Tongue (tissue), 2 donors: ENCODE data around the gene DGKD. TPM values are rescaled to one million over a fixed set of nuclear protein-coding genes. Genes with fewer than 3 reads are reported as not detected.

Experiments used
- DNase-seq: peaks from one replicate; pipeline ENCODE4 v3.0.0-alpha.2; 2015
- total RNA-seq: library from RNA; depleted of rRNA; stranded (reverse); fragments of >200 nt; gene quantifications from one replicate; pipeline ENCODE4 v1.2.3, GENCODE V29; 2014

Gene DGKD
- total RNA-seq, 1 donor from 2014 or later, result 51.7 TPM

GRCh38 chr2:233476651-233477547 lies 122.6 kb downstream of the DGKD start:
- DNase-seq, result no peak

DNA sequence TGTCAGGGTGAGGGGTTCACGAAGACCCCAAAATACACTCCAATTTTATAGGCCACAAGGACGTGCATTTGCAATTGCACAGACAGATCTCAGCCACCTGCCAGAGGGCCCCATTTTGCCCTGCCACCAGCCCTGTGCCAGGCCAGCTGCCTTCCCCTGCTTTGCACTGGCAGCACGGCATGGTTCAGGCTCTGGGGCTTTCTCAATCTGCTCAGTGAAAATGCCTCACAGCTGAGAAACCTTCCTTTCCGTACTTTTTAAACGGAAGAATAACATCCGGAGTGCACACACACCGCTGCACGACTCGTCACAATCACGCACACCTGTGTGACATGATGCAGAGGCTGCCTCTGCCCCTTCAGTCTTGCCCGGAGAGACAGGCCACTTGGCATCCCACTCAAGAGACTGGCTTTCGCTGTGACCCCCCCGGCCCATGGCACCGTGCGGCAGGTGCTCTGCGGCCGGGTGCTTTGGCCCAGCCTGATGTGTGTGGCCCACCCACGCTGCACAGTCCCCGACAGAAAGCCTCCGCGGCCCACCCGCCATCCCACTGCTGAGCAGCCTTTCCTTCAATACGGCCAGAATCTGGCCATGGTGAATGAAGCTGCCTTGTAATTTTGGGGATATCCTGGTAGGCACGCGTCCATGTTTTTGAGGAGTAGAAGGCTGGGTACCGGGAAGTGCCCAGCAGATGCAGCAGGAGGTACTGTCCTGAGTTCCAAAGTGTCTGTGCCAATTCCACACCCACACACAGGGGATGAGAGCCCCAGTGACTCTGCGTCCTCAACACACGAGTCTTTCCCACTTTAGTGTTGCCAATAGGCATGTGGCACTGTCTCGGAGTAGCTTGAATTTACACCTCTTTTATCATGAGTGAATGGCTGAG lies 123.5 kb downstream of the DGKD start:
- DNase-seq, result peak; percentile 45

DNA sequence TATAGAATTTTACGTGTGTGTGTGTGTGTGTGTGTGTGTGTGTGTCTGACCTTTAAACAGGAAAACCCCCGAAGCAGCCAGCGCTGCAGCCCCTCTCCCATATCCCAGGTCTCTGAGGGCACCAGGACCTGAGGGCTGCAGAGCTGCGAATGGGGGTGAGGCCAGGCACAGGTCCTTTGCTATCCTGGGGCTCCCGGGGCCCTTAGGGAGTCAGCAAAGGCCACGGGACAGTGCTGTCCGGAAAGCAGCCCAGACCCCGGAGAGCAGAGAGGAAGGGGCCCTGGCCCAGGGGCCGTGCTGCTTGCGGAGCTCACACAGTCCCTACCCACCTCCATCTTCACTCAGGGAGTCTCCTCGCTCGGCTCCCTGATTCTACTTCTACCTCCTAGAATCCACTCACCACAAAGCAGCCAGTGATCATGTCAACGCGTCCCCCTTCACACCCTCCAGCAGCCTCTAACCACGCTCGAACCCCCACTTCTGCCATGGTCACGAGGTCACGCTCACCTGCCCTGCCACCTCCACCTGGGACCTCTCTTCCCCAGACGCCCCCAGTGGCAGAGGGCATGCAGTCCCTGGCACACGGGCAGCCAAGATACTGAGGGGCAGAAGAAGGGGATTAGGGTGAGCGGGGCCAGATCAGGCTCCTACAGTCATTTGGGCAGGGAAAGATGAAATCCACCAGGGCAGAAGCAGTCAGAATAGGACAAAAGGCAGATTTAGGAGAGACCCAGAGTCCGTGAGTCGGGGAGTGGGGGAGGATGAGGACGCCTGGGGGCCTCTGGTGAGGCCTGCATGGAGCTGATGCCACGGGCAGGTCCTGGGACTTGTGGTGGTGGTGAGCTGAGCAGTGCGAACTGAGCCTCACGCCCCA lies 125.6 kb downstream of the DGKD start:
- no peak for DNase-seq

DNA sequence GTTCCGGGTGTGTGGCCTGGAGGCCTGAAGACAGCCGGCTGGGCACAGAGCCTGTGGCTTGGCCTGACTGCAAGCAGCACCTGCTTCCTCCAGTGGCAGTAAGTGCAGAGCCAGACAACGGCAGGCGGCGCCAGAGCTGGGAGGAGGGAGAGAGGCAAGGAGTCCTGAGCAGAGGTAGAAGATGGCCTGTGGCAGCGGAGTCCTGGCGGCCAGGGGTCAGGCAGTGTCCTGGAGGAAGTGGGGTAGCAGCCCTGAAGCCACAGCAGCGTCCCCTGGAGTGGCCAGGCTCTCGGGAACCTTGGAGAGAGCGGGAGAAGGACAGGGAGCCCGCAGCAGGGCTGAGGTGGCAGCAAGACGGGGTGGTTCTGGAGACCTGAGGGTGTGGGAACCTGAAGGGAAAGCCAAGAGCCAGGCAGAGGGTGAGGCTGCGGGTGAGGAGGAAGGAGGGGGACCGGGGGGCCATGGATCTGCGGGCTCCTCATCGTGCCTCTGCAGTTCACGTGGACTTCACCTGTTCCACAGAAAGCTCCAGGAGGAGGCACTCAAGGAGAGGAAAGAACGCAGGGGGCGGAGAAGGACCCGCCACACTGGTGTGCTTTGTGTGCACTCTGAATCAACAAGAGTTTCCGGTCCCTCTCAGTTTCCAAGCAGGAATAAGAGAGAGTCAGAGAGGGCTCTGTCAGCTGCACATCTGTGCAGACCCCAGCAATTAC lies 126.4 kb downstream of the DGKD start:
- peak; percentile 90 for DNase-seq

- peak; percentile 79 for DNase-seq
Measured at GRCh38 chr2:233481368-233482142, 127.3 kb downstream of the DGKD start.

GRCh38 chr2:233482616-233483015 lies 128.3 kb downstream of the DGKD start:
- no peak for DNase-seq

GRCh38 chr2:233485726-233486125 lies 131.4 kb downstream of the DGKD start:
- DNase-seq, result no peak

GRCh38 chr2:233486357-233486756 lies 132.1 kb downstream of the DGKD start:
- no peak for DNase-seq

DNA sequence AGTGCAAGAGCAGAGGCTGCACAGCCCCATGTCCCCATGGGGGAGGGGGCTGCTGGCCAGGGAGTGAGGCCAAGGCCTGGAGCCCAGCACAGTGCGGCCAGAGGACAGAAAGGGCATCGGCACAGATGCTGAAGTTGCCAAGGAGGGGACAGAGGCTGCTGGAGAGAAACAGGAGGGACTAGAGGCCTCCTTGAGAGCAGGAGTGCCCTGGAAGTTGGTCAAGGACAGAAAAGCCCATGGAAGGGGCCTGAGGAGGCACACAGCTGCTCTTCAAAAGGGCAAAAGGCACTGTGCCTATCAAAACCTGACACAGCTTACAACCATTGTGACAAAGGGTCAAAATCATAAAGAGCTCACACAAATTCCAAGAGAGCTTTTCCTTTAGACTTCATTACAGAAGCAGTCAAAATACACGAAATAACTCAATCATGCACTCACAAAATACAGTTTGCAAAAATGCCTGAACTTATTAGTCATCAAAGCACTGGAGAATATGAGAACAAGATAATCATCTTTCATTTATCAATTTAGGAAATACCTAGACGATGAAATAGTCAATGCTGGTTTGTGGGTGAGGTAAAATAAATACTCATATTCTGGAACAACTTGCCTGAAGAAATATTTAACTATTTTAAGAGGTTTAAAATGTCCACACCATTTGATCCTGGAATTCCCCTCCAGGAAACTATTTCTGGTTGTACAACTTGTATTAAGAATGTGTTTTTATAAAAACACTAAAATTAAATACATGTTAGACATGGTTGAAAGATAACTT lies 132.7 kb downstream of the DGKD start:
- DNase-seq, result no peak

DNA sequence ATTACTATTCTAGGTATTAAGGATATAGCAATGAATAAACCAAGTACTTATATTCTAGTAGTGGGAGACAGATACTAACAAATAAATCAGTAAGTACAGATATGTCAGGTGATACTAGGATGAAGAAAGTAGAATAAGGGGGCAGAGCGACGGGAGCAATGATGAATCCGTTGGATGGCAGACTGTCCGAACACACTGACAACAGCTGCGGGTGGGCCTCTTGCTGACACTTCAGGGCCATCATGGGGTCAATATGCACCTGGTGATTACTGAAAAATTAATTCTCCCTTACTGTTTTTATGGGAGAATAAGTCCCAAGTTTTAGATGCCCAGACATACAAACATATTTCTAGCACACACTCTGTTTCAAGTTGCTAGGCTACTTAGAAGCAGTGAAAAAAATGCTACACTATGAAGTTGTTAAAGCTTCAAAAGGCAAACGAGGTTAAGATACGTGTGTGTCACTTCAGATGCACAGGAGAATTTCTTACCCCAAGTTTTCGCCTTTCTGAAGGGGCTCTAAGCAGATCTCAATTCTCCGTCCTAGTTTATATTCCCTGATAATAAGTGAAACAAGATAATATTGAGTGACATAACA lies 133.6 kb downstream of the DGKD start:
- DNase-seq, result no peak

- no peak for DNase-seq
Measured at GRCh38 chr2:233489143-233489542, 134.8 kb downstream of the DGKD start.

DNA sequence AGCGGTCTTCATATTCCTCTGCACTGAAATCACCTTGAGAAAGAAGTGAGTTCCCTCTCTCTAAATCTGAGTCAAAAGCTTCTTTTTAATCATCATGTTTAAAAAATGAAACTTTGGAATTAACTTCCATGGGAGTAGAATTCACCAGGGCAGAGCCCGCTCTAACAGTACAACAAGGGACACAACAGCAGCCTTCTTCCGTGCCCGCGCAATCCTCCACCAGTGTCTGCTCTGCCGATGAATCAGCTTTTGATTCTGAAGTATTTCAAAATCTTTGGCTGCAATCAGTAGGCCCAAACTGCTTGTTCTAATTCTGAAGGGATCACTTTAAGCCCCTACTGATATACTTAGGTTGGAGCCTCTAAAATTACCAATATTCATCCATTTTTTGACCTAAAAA lies 135.4 kb downstream of the DGKD start:
- no peak for DNase-seq

GRCh38 chr2:233490831-233491230 lies 136.5 kb downstream of the DGKD start:
- no peak for DNase-seq

- DNase-seq, result no peak
Measured at GRCh38 chr2:233491326-233491725, 137.0 kb downstream of the DGKD start.

GRCh38 chr2:233492078-233492477 lies 137.8 kb downstream of the DGKD start:
- DNase-seq, result no peak

- DNase-seq, result no peak
Measured at GRCh38 chr2:233492751-233493150, 138.5 kb downstream of the DGKD start.

DNA sequence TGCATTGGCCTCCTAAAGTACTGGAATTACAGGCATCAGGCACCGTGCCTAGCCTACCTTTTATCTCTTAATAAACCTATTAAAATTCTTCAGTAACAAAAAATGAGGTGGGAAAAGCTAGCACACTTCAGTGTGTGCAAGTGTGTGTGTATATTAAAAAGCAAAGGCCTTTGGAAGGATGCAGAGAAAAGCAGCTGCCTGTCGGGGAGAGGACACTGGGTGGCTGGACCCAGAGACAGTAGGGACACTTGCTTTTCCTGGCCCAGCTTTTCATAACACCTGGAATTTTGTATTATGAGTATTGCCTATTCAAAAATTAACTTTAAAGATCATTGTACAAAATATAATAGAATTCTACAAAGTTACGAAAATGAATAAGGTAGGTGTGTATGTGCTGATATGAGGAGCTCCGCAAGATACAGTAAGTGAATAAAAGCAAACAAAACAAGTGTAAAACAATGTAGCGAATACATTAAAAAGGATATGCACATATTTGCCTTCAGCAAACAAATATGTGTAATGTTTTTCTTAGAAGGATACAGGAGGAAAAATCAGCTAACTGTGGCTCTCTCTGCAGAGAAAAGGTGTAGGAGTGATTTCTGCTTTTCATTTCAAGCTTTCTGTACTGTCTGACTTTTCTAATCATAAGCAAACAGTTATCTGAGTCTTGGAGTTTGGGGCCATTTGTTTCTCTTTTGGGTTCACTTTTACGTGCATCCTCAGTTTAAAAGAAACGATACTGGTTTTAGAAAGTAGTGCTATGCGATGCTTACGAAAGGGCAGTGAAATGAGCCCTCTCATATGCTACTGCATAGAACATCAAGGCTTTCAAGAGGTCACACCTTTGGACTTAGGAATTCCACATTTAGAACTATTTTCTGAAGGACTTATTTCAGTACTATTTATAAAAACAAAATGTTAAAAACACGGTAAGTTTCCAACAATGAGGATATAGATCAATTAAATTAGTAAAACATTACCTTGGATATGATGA lies 141.5 kb downstream of the DGKD start:
- DNase-seq, result no peak

DNA sequence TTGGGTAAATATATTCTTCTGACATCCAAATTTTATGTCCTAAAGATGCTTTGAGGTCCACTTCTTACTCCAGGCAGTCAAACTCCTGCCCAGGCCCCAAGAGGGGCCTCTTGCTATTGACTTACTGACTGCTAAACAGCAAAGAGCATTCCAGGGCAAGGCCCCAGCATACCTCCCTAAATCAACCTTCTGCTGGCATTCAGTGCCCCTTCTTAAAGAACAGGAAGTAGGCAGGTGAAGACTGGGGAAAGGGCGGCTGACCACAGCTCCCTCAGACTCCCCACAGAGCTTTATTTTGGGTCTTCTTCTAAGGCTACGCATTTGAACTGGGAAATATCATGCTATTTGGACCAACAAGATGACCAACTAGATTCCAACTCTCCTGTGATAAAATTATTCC lies 143.4 kb downstream of the DGKD start:
- DNase-seq, result no peak
